ENCODE results near the gene GAS2L1.

Gene GAS2L1

GRCh38 chr22:29310065-29310862 lies 3.8 kb downstream of the GAS2L1 start:
- no peak for DNase-seq

- peak; percentile 62 for DNase-seq
Measured at GRCh38 chr22:29310863-29311339, 4.5 kb downstream of the GAS2L1 start.

GRCh38 chr22:29311464-29312217 lies 5.2 kb downstream of the GAS2L1 start:
- peak; percentile 12 for DNase-seq

GRCh38 chr22:29312218-29313125 lies 6.0 kb downstream of the GAS2L1 start:
- DNase-seq = peak; percentile 17

GRCh38 chr22:29313126-29313575 lies 6.7 kb downstream of the GAS2L1 start:
- DNase-seq = no peak

- no peak for DNase-seq
Measured at GRCh38 chr22:29313576-29314466, 7.4 kb downstream of the GAS2L1 start.

- no peak for DNase-seq
Measured at GRCh38 chr22:29314537-29315285, 8.3 kb downstream of the GAS2L1 start.

GRCh38 chr22:29315286-29316140 lies 9.1 kb downstream of the GAS2L1 start, which contains the start of gene RASL10A:
TSS of gene RASL10A (minus strand) at chr22:29315697. CDS start at chr22:29315246, 451 bp downstream.
- no peak for DNase-seq

- DNase-seq = no peak
Measured at GRCh38 chr22:29316141-29316828, 9.8 kb downstream of the GAS2L1 start.

GRCh38 chr22:29317827-29318454 lies 11.5 kb downstream of the GAS2L1 start:
- no peak for DNase-seq

- DNase-seq = no peak
Measured at GRCh38 chr22:29319072-29319471, 12.6 kb downstream of the GAS2L1 start.

- DNase-seq = no peak
Measured at GRCh38 chr22:29320546-29320945, 14.1 kb downstream of the GAS2L1 start.

GRCh38 chr22:29323641-29324040 lies 17.2 kb downstream of the GAS2L1 start:
- DNase-seq = no peak

GRCh38 chr22:29325356-29325755 lies 18.9 kb downstream of the GAS2L1 start:
- DNase-seq = no peak

- no peak for DNase-seq
Measured at GRCh38 chr22:29325785-29326315, 19.4 kb downstream of the GAS2L1 start.

GRCh38 chr22:29326481-29326880 lies 20.0 kb downstream of the GAS2L1 start:
- no peak for DNase-seq

- DNase-seq = no peak
Measured at GRCh38 chr22:29327089-29327764, 20.8 kb downstream of the GAS2L1 start.

GRCh38 chr22:29328055-29328454 lies 21.6 kb downstream of the GAS2L1 start:
- DNase-seq = no peak
